ENCODE measurements around the gene CTSZ.
A peak's percentile ranks its signal among the peaks of the same experiment; 100 is the strongest.
"Not testable (repeated sequence)": the region's sequence is repeated elsewhere in the genome, so short reads cannot be mapped to it uniquely, and the experiment has no call there.

Gene CTSZ

GRCh38 chr20:59014680-59015389 is 7.8 kb upstream of the CTSZ start:
- H3K27ac ChIP-seq (ENCODE audit: insufficient read depth, low read depth, low read length, poor library complexity, severe bottlenecking): no peak overlapping the region
- 93% methylated on average over 17 of the region's 17 CpGs for WGBS, 2 experiments
- H3K27me3 ChIP-seq (ENCODE audit: control insufficient read depth, insufficient read depth, low read length, poor library complexity, severe bottlenecking): no peaks in the 10 kb centered on the region
- no peaks in the 10 kb centered on the region for H3K36me3 ChIP-seq (ENCODE audit: control insufficient read depth, insufficient read depth, low read length)
- no peaks in the 10 kb centered on the region for H3K9me3 ChIP-seq (ENCODE audit: control insufficient read depth, low read length)
- peaks cover 5% of the 10 kb centered on the region for H3K4me1 ChIP-seq (ENCODE audit: control insufficient read depth, insufficient read depth, low read length)
- H3K4me3 ChIP-seq (ENCODE audit: insufficient read depth, low read depth, low read length): no peak overlapping the region

- Histone ChIP-seq H3K4me3 (ENCODE audit: insufficient read depth, low read depth, low read length) (no peak overlapping the region), H3K27me3 (ENCODE audit: control insufficient read depth, insufficient read depth, low read length, poor library complexity, severe bottlenecking) (no peaks in the 10 kb centered on the region), H3K9me3 (ENCODE audit: control insufficient read depth, low read length) (no peaks in the 10 kb centered on the region), H3K36me3 (ENCODE audit: control insufficient read depth, insufficient read depth, low read length) (no peaks in the 10 kb centered on the region), H3K27ac (ENCODE audit: insufficient read depth, low read depth, low read length, poor library complexity, severe bottlenecking) (no peak overlapping the region), H3K4me1 (ENCODE audit: control insufficient read depth, insufficient read depth, low read length) (peaks cover 5% of the 10 kb centered on the region)
- 94 to 95% methylated on average over 13 of the region's 13 CpGs for WGBS, 2 experiments
These were observed 7.0 kb upstream of the CTSZ start for GRCh38 chr20:59013959-59014608.

- H3K4me3 ChIP-seq (ENCODE audit: insufficient read depth, low read depth, low read length): no peak overlapping the region
- H3K27ac ChIP-seq (ENCODE audit: insufficient read depth, low read depth, low read length, poor library complexity, severe bottlenecking): no peak overlapping the region
- no peaks in the 10 kb centered on the region for H3K27me3 ChIP-seq (ENCODE audit: control insufficient read depth, insufficient read depth, low read length, poor library complexity, severe bottlenecking)
- H3K9me3 ChIP-seq (ENCODE audit: control insufficient read depth, low read length): no peaks in the 10 kb centered on the region
- H3K4me1 ChIP-seq (ENCODE audit: control insufficient read depth, insufficient read depth, low read length): peaks cover 5% of the 10 kb centered on the region
- no peaks in the 10 kb centered on the region for H3K36me3 ChIP-seq (ENCODE audit: control insufficient read depth, insufficient read depth, low read length)
- WGBS, 2 experiments: 84 to 90% methylated on average over 17 of the region's 17 CpGs
These were observed 6.2 kb upstream of the CTSZ start for GRCh38 chr20:59013031-59013951.

- not testable (repeated sequence) for H3K36me3 ChIP-seq (ENCODE audit: control insufficient read depth, insufficient read depth, low read length); H3K4me1 ChIP-seq (ENCODE audit: control insufficient read depth, insufficient read depth, low read length); H3K9me3 ChIP-seq (ENCODE audit: control insufficient read depth, low read length); H3K4me3 ChIP-seq (ENCODE audit: insufficient read depth, low read depth, low read length); H3K27ac ChIP-seq (ENCODE audit: insufficient read depth, low read depth, low read length, poor library complexity, severe bottlenecking)
- WGBS, 2 experiments: 84 to 96% methylated on average over 3 of the region's 3 CpGs
- peaks cover 10% of the 10 kb centered on the region for H3K27me3 ChIP-seq (ENCODE audit: control insufficient read depth, insufficient read depth, low read length, poor library complexity, severe bottlenecking)
These were observed 4.8 kb upstream of the CTSZ start for GRCh38 chr20:59011874-59012157.

- Histone ChIP-seq H3K36me3 (ENCODE audit: control insufficient read depth, insufficient read depth, low read length) (no peaks in the 10 kb centered on the region), H3K27ac (ENCODE audit: insufficient read depth, low read depth, low read length, poor library complexity, severe bottlenecking) (no peak overlapping the region), H3K4me3 (ENCODE audit: insufficient read depth, low read depth, low read length) (no peak overlapping the region), H3K9me3 (ENCODE audit: control insufficient read depth, low read length) (no peaks in the 10 kb centered on the region), H3K4me1 (ENCODE audit: control insufficient read depth, insufficient read depth, low read length) (peaks cover 5% of the 10 kb centered on the region), H3K27me3 (ENCODE audit: control insufficient read depth, insufficient read depth, low read length, poor library complexity, severe bottlenecking) (peaks cover 10% of the 10 kb centered on the region)
- 90 to 92% methylated on average over 15 to 17 of the region's 17 CpGs for WGBS, 2 experiments
These were observed 4.2 kb upstream of the CTSZ start for GRCh38 chr20:59010995-59011873.

- no peak overlapping the region for H3K4me3 ChIP-seq (ENCODE audit: insufficient read depth, low read depth, low read length)
- no peak overlapping the region for H3K27ac ChIP-seq (ENCODE audit: insufficient read depth, low read depth, low read length, poor library complexity, severe bottlenecking)
- no peaks in the 10 kb centered on the region for H3K9me3 ChIP-seq (ENCODE audit: control insufficient read depth, low read length)
- H3K4me1 ChIP-seq (ENCODE audit: control insufficient read depth, insufficient read depth, low read length): peaks cover 8% of the 10 kb centered on the region
- H3K36me3 ChIP-seq (ENCODE audit: control insufficient read depth, insufficient read depth, low read length): no peaks in the 10 kb centered on the region
- 87 to 90% methylated on average over 8 of the region's 8 CpGs for WGBS, 2 experiments
- H3K27me3 ChIP-seq (ENCODE audit: control insufficient read depth, insufficient read depth, low read length, poor library complexity, severe bottlenecking): peaks cover 10% of the 10 kb centered on the region
These were observed 3.4 kb upstream of the CTSZ start for GRCh38 chr20:59010321-59010994.

GRCh38 chr20:59008715-59009336 is 1.8 kb upstream of the CTSZ start:
- H3K4me3 ChIP-seq (ENCODE audit: insufficient read depth, low read depth, low read length): no peak overlapping the region
- H3K9me3 ChIP-seq (ENCODE audit: control insufficient read depth, low read length): no peaks in the 10 kb centered on the region
- H3K4me1 ChIP-seq (ENCODE audit: control insufficient read depth, insufficient read depth, low read length): peaks cover 8% of the 10 kb centered on the region
- H3K36me3 ChIP-seq (ENCODE audit: control insufficient read depth, insufficient read depth, low read length): no peaks in the 10 kb centered on the region
- H3K27me3 ChIP-seq (ENCODE audit: control insufficient read depth, insufficient read depth, low read length, poor library complexity, severe bottlenecking): peaks cover 10% of the 10 kb centered on the region
- H3K27ac ChIP-seq (ENCODE audit: insufficient read depth, low read depth, low read length, poor library complexity, severe bottlenecking): no peak overlapping the region
- 90 to 93% methylated on average over 7 to 8 of the region's 8 CpGs for WGBS, 2 experiments

GRCh38 chr20:59007665-59008511 is 834 bp upstream of the CTSZ start:
- Histone ChIP-seq H3K4me1 (ENCODE audit: control insufficient read depth, insufficient read depth, low read length) (peaks cover 8% of the 10 kb centered on the region), H3K27ac (ENCODE audit: insufficient read depth, low read depth, low read length, poor library complexity, severe bottlenecking) (no peak overlapping the region), H3K4me3 (ENCODE audit: insufficient read depth, low read depth, low read length) (peak overlapping the region; percentile 59), H3K36me3 (ENCODE audit: control insufficient read depth, insufficient read depth, low read length) (no peaks in the 10 kb centered on the region), H3K27me3 (ENCODE audit: control insufficient read depth, insufficient read depth, low read length, poor library complexity, severe bottlenecking) (peaks cover 10% of the 10 kb centered on the region), H3K9me3 (ENCODE audit: control insufficient read depth, low read length) (no peaks in the 10 kb centered on the region)
- 91% methylated on average over 24 of the region's 24 CpGs for WGBS, 2 experiments
